HG02571 (cell line): Measurements from ENCODE around the gene NRCAM.
"Not testable (repeated sequence)": the region's sequence is repeated elsewhere in the genome, so short reads cannot be mapped to it uniquely, and the experiment has no call there.

Experiments used
- ATAC-seq: cut with Tn5 transposase; IDR thresholded peaks from one replicate; pipeline ENCODE4 v1.9.1; 2021; ENCODE audit warnings: mild to moderate bottlenecking, moderate library complexity; ENCODE audit not compliant: unreplicated experiment

NRCAM gene

GRCh38 chr7:108285003-108285368, 171.2 kb downstream of the NRCAM start:
- no peak for ATAC-seq

- ATAC-seq, result no peak
These were observed 171.8 kb downstream of the NRCAM start for GRCh38 chr7:108284349-108285002.

- no peak for ATAC-seq
These were observed 173.0 kb downstream of the NRCAM start for GRCh38 chr7:108283252-108283651.

- ATAC-seq, result no peak
These were observed 173.7 kb downstream of the NRCAM start for GRCh38 chr7:108282427-108282996.

GRCh38 chr7:108280136-108280535, 176.1 kb downstream of the NRCAM start:
- ATAC-seq, result no peak

GRCh38 chr7:108278776-108279175, 177.5 kb downstream of the NRCAM start:
- no peak for ATAC-seq

- no peak for ATAC-seq
These were observed 178.0 kb downstream of the NRCAM start for GRCh38 chr7:108278281-108278680.

GRCh38 chr7:108274447-108274846, 181.8 kb downstream of the NRCAM start:
- not testable (repeated sequence) for ATAC-seq

- not testable (repeated sequence) for ATAC-seq
These were observed 183.3 kb downstream of the NRCAM start for GRCh38 chr7:108272891-108273290.

GRCh38 chr7:108270385-108271015, 185.7 kb downstream of the NRCAM start:
- ATAC-seq, result no peak

- ATAC-seq, result no peak
These were observed 187.9 kb downstream of the NRCAM start for GRCh38 chr7:108268200-108268820.

- ATAC-seq, result no peak
These were observed 188.6 kb downstream of the NRCAM start for GRCh38 chr7:108267615-108268014.

GRCh38 chr7:108266491-108266890, 189.7 kb downstream of the NRCAM start:
- ATAC-seq, result no peak

GRCh38 chr7:108266035-108266434, 190.2 kb downstream of the NRCAM start:
- no peak for ATAC-seq

- ATAC-seq, result no peak
These were observed 191.2 kb downstream of the NRCAM start for GRCh38 chr7:108265007-108265406.

- no peak for ATAC-seq
These were observed 192.8 kb downstream of the NRCAM start for GRCh38 chr7:108263425-108263824.

- no peak for ATAC-seq
These were observed 194.5 kb downstream of the NRCAM start for GRCh38 chr7:108261560-108262255.

GRCh38 chr7:108259447-108259846, 196.8 kb downstream of the NRCAM start:
- not testable (repeated sequence) for ATAC-seq

GRCh38 chr7:108257954-108258353, 198.3 kb downstream of the NRCAM start:
- ATAC-seq, result no peak

GRCh38 chr7:108254259-108254658, 202.0 kb downstream of the NRCAM start:
- no peak for ATAC-seq

- no peak for ATAC-seq
These were observed 202.8 kb downstream of the NRCAM start for GRCh38 chr7:108253275-108254044.
